Suprapubic skin (tissue), 4 donors: ENCODE results near the gene LYRM4.

Experiments used
- EP300 ChIP-seq: sonication (generic); formaldehyde crosslinking; IDR thresholded peaks from one replicate; pipeline ENCODE4 v1.6.1; 2017; ENCODE audit warnings: antibody characterized with exemption
- POLR2A ChIP-seq, 2 donors: fragments of 450-650 bp; IDR thresholded peaks; one replicate each; pipeline ENCODE4 v1.6.1; 2017; ENCODE audit warnings: antibody characterized with exemption in 2 of 2, mild to moderate bottlenecking in 2 of 2, moderate library complexity in 2 of 2
- POLR2AphosphoS5 ChIP-seq, 3 donors: sonication (generic); formaldehyde crosslinking; IDR thresholded peaks; one replicate each; pipeline ENCODE4 v1.6.1; 2017; ENCODE audit warnings: antibody characterized with exemption in 3 of 3
- TF ChIP-seq, protein P1 (sequence below), 2 donors: fragments of 200-600 bp in 1 of 2; fragments of 450-650 bp in 1 of 2; sonication (generic) in 1 of 2; IDR thresholded peaks; one replicate each; pipeline ENCODE4 v1.5.1; 2016 to 2019; ENCODE audit warnings: antibody characterized with exemption in 2 of 2, mild to moderate bottlenecking in 1 of 2, moderate library complexity in 1 of 2

DNA sequence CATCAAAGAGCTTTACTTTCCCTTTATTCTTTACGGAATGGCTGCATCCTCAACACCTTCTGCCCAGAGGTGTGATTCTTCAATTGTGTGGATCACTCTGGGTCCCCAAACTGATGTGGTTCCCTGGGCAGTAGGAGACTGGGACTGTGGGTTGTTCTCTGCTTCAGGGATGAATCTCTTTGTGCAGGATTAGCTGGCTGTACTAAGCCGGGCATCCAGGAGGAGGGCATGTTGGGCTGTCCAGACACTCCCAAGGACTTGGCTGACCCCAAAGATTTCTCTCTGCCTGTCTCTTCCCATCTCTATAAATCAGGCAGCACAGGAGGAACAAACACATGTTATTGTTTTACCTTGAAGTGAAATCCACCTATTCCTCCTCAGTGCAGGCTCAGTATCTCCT is 15.8 kb upstream of the LYRM4 start:
- no peak for TF ChIP-seq POLR2AphosphoS5 (IDR thresholded peaks at IDR 0.05)
- no peak for TF ChIP-seq POLR2A (IDR thresholded peaks at IDR 0.05)
- no peak for TF ChIP-seq EP300
- TF ChIP-seq, protein P1, sequence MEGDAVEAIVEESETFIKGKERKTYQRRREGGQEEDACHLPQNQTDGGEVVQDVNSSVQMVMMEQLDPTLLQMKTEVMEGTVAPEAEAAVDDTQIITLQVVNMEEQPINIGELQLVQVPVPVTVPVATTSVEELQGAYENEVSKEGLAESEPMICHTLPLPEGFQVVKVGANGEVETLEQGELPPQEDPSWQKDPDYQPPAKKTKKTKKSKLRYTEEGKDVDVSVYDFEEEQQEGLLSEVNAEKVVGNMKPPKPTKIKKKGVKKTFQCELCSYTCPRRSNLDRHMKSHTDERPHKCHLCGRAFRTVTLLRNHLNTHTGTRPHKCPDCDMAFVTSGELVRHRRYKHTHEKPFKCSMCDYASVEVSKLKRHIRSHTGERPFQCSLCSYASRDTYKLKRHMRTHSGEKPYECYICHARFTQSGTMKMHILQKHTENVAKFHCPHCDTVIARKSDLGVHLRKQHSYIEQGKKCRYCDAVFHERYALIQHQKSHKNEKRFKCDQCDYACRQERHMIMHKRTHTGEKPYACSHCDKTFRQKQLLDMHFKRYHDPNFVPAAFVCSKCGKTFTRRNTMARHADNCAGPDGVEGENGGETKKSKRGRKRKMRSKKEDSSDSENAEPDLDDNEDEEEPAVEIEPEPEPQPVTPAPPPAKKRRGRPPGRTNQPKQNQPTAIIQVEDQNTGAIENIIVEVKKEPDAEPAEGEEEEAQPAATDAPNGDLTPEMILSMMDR (IDR thresholded peaks at IDR 0.05) = no peak
